Activated CD8-positive, alpha-beta T cell treated with anti-CD3 and anti-CD28 coated beads, Interleukin-2, amount 10 ng/mL, durations not matched to agents 7 days and 5 days (primary cell): ENCODE results near the gene CNOT6. TPM values are rescaled to one million over a fixed set of nuclear protein-coding genes. Genes with fewer than 3 reads are reported as not detected.
"Not testable (repeated sequence)": the region's sequence is repeated elsewhere in the genome, so short reads cannot be mapped to it uniquely, and the experiment has no call there.

ENCODE experiments used
- ATAC-seq: fragments of 150-1000 bp; cut with Tn5 transposase; one replicate; pipeline ENCODE4 v1.10.0; 2021; ENCODE audit warnings: moderate library complexity
- CTCF ChIA-PET: fragments of 350-600 bp; sonication (Branson Sonifier 250); formaldehyde crosslinking; loops from one replicate; lab custom pipeline; 2021; ENCODE audit warnings: antibody characterized with exemption; lab: Charles Lee
- POLR2A ChIA-PET: fragments of 350-600 bp; sonication (Branson Sonifier 250); formaldehyde crosslinking; loops from one replicate; lab custom pipeline; 2021; ENCODE audit warnings: antibody characterized with exemption; lab: Charles Lee
- DNase-seq: peaks from one replicate; pipeline ENCODE4 v3.0.0-alpha.2; 2020
- H3K27ac Mint-ChIP-seq: one replicate; pipeline ENCODE4 v1.8.0; 2021; ENCODE audit warnings: mild to moderate bottlenecking, mixed read lengths
- H3K27me3 Mint-ChIP-seq: one replicate; pipeline ENCODE4 v1.8.0; 2021; ENCODE audit warnings: low read depth, mixed read lengths
- H3K36me3 Mint-ChIP-seq: one replicate; pipeline ENCODE4 v1.8.0; 2021; ENCODE audit warnings: low read depth, mixed read lengths
- H3K4me1 Mint-ChIP-seq: one replicate; pipeline ENCODE4 v1.8.0; 2021; ENCODE audit warnings: low read depth, mixed read lengths
- H3K4me3 Mint-ChIP-seq: one replicate; pipeline ENCODE4 v1.8.0; 2021; ENCODE audit warnings: mild to moderate bottlenecking, mixed read lengths
- H3K9me3 Mint-ChIP-seq: one replicate; pipeline ENCODE4 v1.8.0; 2022; ENCODE audit warnings: mixed read lengths; ENCODE audit not compliant: insufficient read depth
- total RNA-seq, 2 experiments: library from RNA; stranded (reverse); gene quantifications; one replicate each; pipeline ENCODE4 v1.2.3, GENCODE V29; 2021

Gene CNOT6
- total RNA-seq, 2 experiments from 2014 or later, result 36.3 to 43.0 TPM

GRCh38 chr5:180465052-180465451 lies 29.1 kb upstream of the CNOT6 start:
- H3K9me3 Mint-ChIP-seq, H3K27ac Mint-ChIP-seq, H3K27me3 Mint-ChIP-seq, DNase-seq, POLR2A ChIA-PET, H3K4me1 Mint-ChIP-seq, H3K4me3 Mint-ChIP-seq, ATAC-seq, H3K36me3 Mint-ChIP-seq: not testable (repeated sequence)
- CTCF ChIA-PET, result interaction anchor here (1.1 kb wide), 1 partner anchor 171 kb away, joined by 4 read pairs; no protein-coding TSS in a partner anchor

- Mint-ChIP-seq H3K4me3 (no peak overlapping the region), H3K4me1 (no peaks in the 10 kb centered on the region), H3K36me3 (no peaks in the 10 kb centered on the region), H3K27me3 (no peaks in the 10 kb centered on the region), H3K27ac (no peak overlapping the region), H3K9me3 (no peaks in the 10 kb centered on the region)
- DNase-seq (no peak), ATAC-seq (no peak)
- POLR2A ChIA-PET, result interaction anchor here (1.0 kb wide), 1 partner anchor 13 kb away, joined by 4 read pairs; no protein-coding TSS in a partner anchor
- CTCF ChIA-PET, result no interaction called here
These were observed 27.9 kb upstream of the CNOT6 start for GRCh38 chr5:180466316-180466715.

DNA sequence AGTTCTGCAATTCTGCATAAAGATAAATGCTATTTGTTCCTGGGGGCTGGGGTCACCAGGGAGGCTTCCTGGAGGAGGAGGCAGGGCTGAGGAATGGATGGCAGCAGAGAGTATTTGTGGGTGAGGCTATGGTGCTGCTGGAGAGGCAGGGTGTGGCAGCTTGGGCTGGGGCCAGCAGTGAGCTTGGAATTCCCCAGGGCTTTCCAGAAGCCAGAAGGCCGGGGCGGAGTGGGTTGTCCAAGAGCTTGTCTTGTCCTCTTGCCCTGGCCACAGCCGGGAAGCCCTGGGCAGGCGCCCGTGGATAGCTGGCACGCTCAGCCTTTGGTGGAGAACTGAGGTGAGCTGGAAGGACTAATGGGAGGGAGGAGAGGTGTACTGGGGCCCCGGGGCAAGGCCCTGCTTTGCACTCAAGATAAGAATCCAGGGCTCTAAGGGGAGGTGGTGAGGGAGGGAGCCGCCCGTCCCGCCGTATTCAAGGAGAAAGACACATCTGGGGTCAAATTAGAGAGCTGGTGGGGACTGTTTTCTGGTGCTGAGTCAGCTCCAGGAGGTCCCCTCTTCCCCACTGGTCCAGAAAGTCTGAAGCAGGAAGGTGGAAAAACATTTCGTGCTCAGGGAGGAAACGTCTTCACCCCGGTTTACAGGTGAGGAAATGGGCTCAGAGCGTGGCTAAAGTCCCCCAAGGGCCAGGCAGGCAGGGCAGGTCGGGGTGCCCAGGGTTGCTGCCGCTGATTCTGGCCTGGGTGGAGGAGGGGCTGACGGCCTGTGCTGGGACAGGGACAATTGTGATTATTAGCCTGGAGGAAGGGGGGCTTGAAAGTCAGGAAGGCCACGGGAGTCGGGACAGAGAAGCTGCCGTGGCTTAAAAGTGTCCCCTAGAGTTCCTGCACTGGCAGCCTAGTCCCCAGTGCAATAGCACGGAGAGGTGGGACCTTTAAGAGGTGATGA lies 26.9 kb upstream of the CNOT6 start:
- no peaks in the 10 kb centered on the region for H3K9me3 Mint-ChIP-seq
- DNase-seq (no peak), ATAC-seq (no peak)
- no peaks in the 10 kb centered on the region for H3K36me3 Mint-ChIP-seq
- POLR2A ChIA-PET, result interaction anchor here (0.9 kb wide), 1 partner anchor 9 kb away, joined by 3 read pairs; no protein-coding TSS in a partner anchor
- no peak overlapping the region for H3K4me3 Mint-ChIP-seq
- no peaks in the 10 kb centered on the region for H3K4me1 Mint-ChIP-seq
- peaks cover 2% of the 10 kb centered on the region for H3K27me3 Mint-ChIP-seq
- no peak overlapping the region for H3K27ac Mint-ChIP-seq
- CTCF ChIA-PET, result interaction anchor here (1.0 to 1.6 kb wide), 4 partner anchors 23 to 174 kb away, joined by 3 read pairs; no protein-coding TSS in a partner anchor

DNA sequence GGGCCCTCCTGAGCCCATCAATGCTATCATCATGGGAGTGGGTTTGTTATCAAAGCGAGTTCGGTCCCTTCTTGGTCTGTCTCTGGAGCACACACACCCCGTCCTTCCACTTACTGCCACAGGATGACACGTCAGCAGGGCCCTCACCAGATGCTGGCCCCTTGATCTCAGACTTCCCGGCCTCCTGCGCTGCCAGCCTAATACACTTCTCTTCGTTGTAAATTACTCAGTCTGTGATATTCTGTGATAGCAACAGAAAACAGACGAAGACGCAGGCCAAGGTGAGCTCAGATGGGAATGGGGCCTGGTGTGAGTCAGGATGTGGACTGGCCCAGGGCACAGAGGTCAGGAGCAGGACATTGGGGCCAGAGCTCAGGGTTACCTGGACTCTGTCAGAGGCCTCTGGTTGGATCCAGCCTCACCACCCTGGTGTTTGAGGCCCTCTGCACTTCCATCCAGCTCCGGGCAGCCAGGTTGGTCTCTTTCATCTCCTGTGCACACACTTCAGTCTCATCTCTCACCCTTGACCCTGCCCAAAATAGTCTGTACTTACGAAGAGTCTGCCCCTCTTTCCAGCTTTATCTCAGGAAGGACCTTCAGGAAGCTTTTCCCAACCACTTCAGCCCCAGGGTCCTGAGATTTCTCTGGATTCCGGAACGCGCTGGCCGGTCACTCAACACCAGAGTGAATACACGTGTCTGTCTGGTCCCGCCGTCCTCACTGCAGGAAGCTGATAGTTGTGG lies 26.0 kb upstream of the CNOT6 start:
- no peaks in the 10 kb centered on the region for H3K9me3 Mint-ChIP-seq

GRCh38 chr5:180468732-180469585 lies 25.2 kb upstream of the CNOT6 start:
- CTCF ChIA-PET, result interaction anchor here (0.6 to 5.0 kb wide), 5 partner anchors 21 to 315 kb away, joined by 3 to 32 read pairs (median 3); no protein-coding TSS in a partner anchor
- ATAC-seq (no peak), DNase-seq (no peak)
- Mint-ChIP-seq H3K27ac (no peak overlapping the region), H3K4me3 (no peak overlapping the region), H3K27me3 (peaks cover 4% of the 10 kb centered on the region), H3K9me3 (no peaks in the 10 kb centered on the region), H3K36me3 (no peaks in the 10 kb centered on the region), H3K4me1 (no peaks in the 10 kb centered on the region)
- POLR2A ChIA-PET, result interaction anchor here (0.9 to 1.0 kb wide), 2 partner anchors 11 to 176 kb away, joined by 3 to 4 read pairs; no protein-coding TSS in a partner anchor

More for the DNA sequence above, 26.0 kb upstream of the CNOT6 start:
- ChIA-PET POLR2A (interaction anchor here (0.9 kb wide), 1 partner anchor 10 kb away, joined by 3 read pairs; no protein-coding TSS in a partner anchor), CTCF (interaction anchor here (1.0 to 1.6 kb wide), 4 partner anchors 22 to 175 kb away, joined by 3 read pairs; no protein-coding TSS in a partner anchor)
- Mint-ChIP-seq H3K4me1 (no peaks in the 10 kb centered on the region), H3K27me3 (peaks cover 4% of the 10 kb centered on the region), H3K36me3 (no peaks in the 10 kb centered on the region), H3K27ac (no peak overlapping the region), H3K4me3 (no peak overlapping the region)
- DNase-seq (no peak), ATAC-seq (no peak)

DNA sequence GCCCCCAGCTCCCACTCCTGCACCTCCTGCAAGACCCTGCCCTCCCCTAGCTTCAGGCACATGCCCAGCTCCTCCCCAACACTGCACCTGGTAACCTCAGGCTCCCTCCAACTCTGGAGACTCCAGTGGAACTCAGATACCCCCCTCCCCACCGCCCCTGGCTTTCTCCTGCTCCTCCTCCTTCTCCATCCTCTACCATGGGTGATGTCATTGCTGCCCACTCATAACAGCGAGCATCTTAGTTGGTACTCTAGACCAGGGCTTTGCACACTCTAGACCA lies 24.7 kb upstream of the CNOT6 start:
- Mint-ChIP-seq H3K4me1 (no peaks in the 10 kb centered on the region), H3K36me3 (no peaks in the 10 kb centered on the region), H3K4me3 (no peak overlapping the region), H3K9me3 (no peaks in the 10 kb centered on the region), H3K27ac (no peak overlapping the region), H3K27me3 (peaks cover 4% of the 10 kb centered on the region)
- ATAC-seq, result no peak
- no peak for DNase-seq
- ChIA-PET POLR2A (interaction anchor here (1.0 kb wide), 1 partner anchor 176 kb away, joined by 4 read pairs; no protein-coding TSS in a partner anchor), CTCF (interaction anchor here (0.6 to 5.0 kb wide), 3 partner anchors 42 to 314 kb away, joined by 3 to 32 read pairs (median 4); no protein-coding TSS in a partner anchor)

GRCh38 chr5:180469866-180470265 lies 24.3 kb upstream of the CNOT6 start:
- H3K4me3 Mint-ChIP-seq, result no peak overlapping the region
- POLR2A ChIA-PET, result interaction anchor here (1.0 kb wide), 1 partner anchor 176 kb away, joined by 4 read pairs; no protein-coding TSS in a partner anchor
- ATAC-seq (no peak), DNase-seq (no peak)
- H3K4me1 Mint-ChIP-seq, result no peaks in the 10 kb centered on the region
- H3K27ac Mint-ChIP-seq, result no peak overlapping the region
- H3K27me3 Mint-ChIP-seq, result peaks cover 4% of the 10 kb centered on the region
- no peaks in the 10 kb centered on the region for H3K36me3 Mint-ChIP-seq
- H3K9me3 Mint-ChIP-seq, result no peaks in the 10 kb centered on the region
- CTCF ChIA-PET, result interaction anchor here (5.0 kb wide), 1 partner anchor 176 kb away, joined by 32 read pairs; no protein-coding TSS in a partner anchor

DNA sequence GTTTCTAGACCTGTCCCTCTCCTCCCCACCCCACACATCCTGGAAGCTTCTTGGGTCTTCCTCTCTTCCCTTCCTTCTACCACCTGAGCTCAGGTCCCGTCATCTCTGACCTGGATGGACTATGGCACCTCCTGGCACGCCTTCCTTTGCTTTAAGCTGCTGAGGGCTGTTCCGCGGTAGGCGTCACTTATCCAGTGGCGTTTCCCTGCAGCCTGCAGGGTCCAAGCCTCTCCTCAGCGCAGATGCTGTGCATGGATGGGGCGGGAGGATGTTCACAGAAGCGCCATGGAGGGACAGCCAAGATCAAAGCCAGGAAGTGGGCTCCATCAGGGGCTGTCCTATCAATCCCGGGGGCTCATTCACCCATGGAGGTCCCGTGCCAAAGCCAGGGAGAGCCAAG lies 23.8 kb upstream of the CNOT6 start:
- Mint-ChIP-seq H3K4me1 (no peaks in the 10 kb centered on the region), H3K27ac (no peak overlapping the region), H3K9me3 (no peaks in the 10 kb centered on the region), H3K36me3 (no peaks in the 10 kb centered on the region), H3K27me3 (peaks cover 4% of the 10 kb centered on the region), H3K4me3 (no peak overlapping the region)
- ATAC-seq (no peak), DNase-seq (no peak)
- CTCF ChIA-PET, result interaction anchor here (1.3 to 5.0 kb wide), 6 partner anchors 16 to 177 kb away, joined by 3 to 32 read pairs (median 7); no protein-coding TSS in a partner anchor
- POLR2A ChIA-PET, result no interaction called here

- Mint-ChIP-seq H3K9me3 (no peaks in the 10 kb centered on the region), H3K4me1 (no peaks in the 10 kb centered on the region), H3K27me3 (peaks cover 4% of the 10 kb centered on the region), H3K36me3 (no peaks in the 10 kb centered on the region), H3K4me3 (no peak overlapping the region), H3K27ac (no peak overlapping the region)
- ATAC-seq (peak; percentile 80), DNase-seq (peak; percentile 66)
- ChIA-PET CTCF (interaction anchor here (1.3 to 5.0 kb wide), 6 partner anchors 17 to 178 kb away, joined by 3 to 32 read pairs (median 7); no protein-coding TSS in a partner anchor), POLR2A (no interaction called here)
These were observed 23.1 kb upstream of the CNOT6 start for GRCh38 chr5:180470966-180471582.

DNA sequence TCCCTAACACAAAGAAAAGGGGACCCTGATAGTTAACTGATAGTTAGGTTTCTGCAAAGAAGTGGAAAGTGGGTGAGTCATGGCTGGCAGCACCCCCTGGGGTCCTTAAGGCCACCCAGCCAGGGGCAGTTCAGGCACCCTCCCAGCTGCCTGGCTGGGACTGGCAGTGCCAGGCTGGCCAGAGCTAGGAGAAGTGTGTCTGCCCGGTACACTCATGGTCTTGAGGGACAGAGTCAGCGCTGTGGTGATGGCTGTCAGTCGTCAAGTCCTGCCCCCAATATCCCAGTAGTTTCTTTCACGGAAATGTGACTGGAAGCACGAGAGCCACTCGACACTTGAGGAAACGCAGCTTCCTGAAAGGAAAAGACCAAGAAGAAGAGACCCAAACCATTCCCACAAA lies 22.3 kb upstream of the CNOT6 start:
- H3K4me1 Mint-ChIP-seq, result no peaks in the 10 kb centered on the region
- no peak overlapping the region for H3K27ac Mint-ChIP-seq
- H3K27me3 Mint-ChIP-seq, result peaks cover 4% of the 10 kb centered on the region
- H3K36me3 Mint-ChIP-seq, result no peaks in the 10 kb centered on the region
- ChIA-PET CTCF (interaction anchor here (1.3 to 5.0 kb wide), 6 partner anchors 8 to 178 kb away, joined by 3 to 32 read pairs (median 6); no protein-coding TSS in a partner anchor), POLR2A (no interaction called here)
- ATAC-seq, result no peak
- no peak overlapping the region for H3K4me3 Mint-ChIP-seq
- DNase-seq, result no peak
- H3K9me3 Mint-ChIP-seq, result no peaks in the 10 kb centered on the region
